ENCODE measurements around the gene ANP32D.
"Not testable (repeated sequence)": the region's sequence is repeated elsewhere in the genome, so short reads cannot be mapped to it uniquely, and the experiment has no call there.

- TF ChIP-seq, protein P1, sequence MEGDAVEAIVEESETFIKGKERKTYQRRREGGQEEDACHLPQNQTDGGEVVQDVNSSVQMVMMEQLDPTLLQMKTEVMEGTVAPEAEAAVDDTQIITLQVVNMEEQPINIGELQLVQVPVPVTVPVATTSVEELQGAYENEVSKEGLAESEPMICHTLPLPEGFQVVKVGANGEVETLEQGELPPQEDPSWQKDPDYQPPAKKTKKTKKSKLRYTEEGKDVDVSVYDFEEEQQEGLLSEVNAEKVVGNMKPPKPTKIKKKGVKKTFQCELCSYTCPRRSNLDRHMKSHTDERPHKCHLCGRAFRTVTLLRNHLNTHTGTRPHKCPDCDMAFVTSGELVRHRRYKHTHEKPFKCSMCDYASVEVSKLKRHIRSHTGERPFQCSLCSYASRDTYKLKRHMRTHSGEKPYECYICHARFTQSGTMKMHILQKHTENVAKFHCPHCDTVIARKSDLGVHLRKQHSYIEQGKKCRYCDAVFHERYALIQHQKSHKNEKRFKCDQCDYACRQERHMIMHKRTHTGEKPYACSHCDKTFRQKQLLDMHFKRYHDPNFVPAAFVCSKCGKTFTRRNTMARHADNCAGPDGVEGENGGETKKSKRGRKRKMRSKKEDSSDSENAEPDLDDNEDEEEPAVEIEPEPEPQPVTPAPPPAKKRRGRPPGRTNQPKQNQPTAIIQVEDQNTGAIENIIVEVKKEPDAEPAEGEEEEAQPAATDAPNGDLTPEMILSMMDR (IDR thresholded peaks at IDR 0.05) = not testable (repeated sequence)
- TF ChIP-seq POLR2AphosphoS5 (IDR thresholded peaks at IDR 0.05; ENCODE audit: low read depth, low read length); SIN3A (IDR thresholded peaks at IDR 0.05; ENCODE audit: borderline replicate concordance, insufficient read depth, low read depth, low read length); TCF7L2 (IDR thresholded peaks at IDR 0.05; ENCODE audit: low read depth, low read length): not testable (repeated sequence)
- TF ChIP-seq, protein P2, sequence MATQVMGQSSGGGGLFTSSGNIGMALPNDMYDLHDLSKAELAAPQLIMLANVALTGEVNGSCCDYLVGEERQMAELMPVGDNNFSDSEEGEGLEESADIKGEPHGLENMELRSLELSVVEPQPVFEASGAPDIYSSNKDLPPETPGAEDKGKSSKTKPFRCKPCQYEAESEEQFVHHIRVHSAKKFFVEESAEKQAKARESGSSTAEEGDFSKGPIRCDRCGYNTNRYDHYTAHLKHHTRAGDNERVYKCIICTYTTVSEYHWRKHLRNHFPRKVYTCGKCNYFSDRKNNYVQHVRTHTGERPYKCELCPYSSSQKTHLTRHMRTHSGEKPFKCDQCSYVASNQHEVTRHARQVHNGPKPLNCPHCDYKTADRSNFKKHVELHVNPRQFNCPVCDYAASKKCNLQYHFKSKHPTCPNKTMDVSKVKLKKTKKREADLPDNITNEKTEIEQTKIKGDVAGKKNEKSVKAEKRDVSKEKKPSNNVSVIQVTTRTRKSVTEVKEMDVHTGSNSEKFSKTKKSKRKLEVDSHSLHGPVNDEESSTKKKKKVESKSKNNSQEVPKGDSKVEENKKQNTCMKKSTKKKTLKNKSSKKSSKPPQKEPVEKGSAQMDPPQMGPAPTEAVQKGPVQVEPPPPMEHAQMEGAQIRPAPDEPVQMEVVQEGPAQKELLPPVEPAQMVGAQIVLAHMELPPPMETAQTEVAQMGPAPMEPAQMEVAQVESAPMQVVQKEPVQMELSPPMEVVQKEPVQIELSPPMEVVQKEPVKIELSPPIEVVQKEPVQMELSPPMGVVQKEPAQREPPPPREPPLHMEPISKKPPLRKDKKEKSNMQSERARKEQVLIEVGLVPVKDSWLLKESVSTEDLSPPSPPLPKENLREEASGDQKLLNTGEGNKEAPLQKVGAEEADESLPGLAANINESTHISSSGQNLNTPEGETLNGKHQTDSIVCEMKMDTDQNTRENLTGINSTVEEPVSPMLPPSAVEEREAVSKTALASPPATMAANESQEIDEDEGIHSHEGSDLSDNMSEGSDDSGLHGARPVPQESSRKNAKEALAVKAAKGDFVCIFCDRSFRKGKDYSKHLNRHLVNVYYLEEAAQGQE (IDR thresholded peaks at IDR 0.05; ENCODE audit: insufficient read depth in 1 of 2, low read depth in 2 of 2, low read length in 1 of 2) = not testable (repeated sequence)
Observed at GRCh38 chr12:48469027-48469426, 3.3 kb upstream of the ANP32D start.

Measured in Panc1 (cell line).